Putamen (tissue), 1 donor: ENCODE measurements around the gene BTC.
"Not testable (repeated sequence)": the region's sequence is repeated elsewhere in the genome, so short reads cannot be mapped to it uniquely, and the experiment has no call there.

Experiments used
- DNase-seq: peaks from one replicate; pipeline ENCODE4 v3.0.0-alpha.2; 2016; ENCODE audit warnings: low spot score

The BTC gene

GRCh38 chr4:74757136-74757535 lies 37.2 kb downstream of the BTC start:
- no peak for DNase-seq

GRCh38 chr4:74755486-74755885 lies 38.8 kb downstream of the BTC start:
- no peak for DNase-seq

GRCh38 chr4:74754218-74754617 lies 40.1 kb downstream of the BTC start:
- DNase-seq = no peak

- DNase-seq = no peak
These were observed 41.5 kb downstream of the BTC start for GRCh38 chr4:74752798-74753197.

- DNase-seq = no peak
These were observed 42.5 kb downstream of the BTC start for GRCh38 chr4:74751856-74752255.

DNA sequence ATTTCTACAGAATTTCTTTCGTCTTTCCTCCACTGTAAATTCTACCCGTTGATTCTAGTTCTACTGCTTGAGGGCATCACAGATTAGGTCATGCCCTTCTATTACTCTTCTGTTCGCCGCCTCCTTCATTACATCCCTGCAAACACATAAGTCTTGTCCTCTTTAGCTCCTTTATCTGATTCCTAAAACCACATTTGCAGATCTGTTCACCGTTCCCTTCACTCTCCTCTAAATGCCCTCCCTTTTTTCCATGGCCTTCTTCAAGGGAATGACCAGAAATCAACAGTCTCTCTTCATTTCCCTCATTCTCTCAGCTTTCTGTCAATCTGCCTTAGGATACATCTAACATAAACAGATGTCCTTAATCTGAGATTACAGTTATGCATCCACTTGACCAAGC lies 43.1 kb downstream of the BTC start:
- no peak for DNase-seq

- DNase-seq = no peak
These were observed 52.1 kb downstream of the BTC start for GRCh38 chr4:74742185-74742584.

DNA sequence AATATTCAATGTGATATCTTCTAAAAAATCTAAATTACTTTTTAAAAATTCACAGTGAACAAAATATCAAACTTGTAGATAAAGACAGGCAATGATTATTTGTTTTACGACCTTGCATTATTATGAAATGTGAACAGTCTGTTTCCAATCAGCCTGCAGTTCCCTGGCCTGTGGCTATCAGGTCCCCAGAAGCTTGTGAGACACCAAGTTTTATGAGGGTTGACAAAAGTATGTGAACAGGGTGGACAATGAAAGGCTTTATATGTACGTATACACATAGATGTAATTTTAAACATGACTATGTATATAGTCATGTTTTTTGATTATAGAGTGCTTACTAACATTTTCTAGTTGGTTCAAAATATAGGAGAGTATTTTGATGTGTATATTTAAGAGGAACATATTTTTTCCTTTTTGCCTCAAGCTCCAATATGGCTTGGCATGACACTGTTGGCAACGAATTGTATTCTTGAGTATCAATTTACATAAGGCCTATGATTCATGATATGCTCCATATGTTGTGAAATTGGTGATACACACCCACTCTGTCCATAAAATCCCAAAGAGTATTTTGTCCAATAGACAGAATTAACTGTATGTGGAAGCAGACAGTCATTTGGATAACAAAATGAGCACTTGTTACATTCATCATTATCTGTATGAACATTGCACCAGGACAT lies 55.7 kb downstream of the BTC start:
- no peak for DNase-seq

DNA sequence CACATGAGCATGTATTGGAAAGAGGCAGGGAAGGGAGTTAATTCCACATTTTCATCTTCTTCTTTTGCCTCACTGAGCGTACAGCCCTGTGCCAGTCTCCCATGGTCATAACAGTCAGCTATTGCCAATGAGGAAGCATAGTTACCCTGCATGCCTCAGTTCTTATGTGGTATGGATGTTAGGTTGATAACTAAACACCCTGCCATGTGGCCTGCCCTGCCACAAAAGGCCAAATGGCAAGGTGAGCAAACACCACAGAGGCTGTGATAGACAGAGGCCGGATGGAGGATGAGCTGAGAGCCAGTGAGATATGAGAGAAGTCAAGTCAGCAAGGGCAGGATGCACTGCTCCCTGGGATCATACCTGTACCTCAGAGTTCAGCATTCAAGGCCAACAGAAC lies 59.3 kb downstream of the BTC start:
- DNase-seq = no peak

DNA sequence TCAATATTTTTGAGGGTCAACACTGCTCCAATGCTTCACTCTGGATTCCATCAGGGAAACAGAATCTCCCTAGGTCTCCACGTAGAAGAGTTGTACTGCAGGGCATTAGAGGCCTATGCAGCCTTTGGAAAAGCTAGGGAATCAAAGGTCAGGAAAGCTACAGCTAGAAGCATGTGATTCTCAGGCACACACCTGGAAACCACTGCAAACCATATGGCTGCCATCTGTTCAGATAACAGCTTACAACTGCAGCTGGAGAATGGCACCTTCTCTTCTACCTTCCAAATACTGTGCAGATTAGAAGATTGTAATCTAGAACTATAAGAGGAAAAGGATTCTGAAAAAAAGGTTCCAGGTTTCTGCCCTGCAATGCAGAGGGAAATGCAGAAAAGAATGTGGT lies 60.6 kb downstream of the BTC start:
- DNase-seq = no peak

DNA sequence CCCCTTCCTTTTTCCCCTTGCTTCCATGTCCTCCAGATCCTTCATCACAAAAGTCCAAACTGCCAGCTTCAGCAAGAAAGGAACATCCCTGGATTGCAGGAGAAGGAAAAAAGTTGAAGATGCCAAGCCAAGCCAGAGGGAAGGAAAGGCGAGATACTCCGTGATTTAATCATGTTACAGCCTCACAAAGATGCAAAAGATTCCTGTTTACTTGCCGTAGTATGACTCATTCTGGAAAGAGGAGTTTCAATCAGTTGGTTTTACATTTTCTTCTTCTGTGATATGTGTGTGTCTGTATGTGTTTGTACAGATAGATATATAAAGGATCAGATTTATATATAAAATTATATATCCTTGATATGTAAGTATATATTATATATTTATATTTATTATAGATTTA lies 69.3 kb downstream of the BTC start:
- no peak for DNase-seq

- no peak for DNase-seq
These were observed 77.9 kb downstream of the BTC start for GRCh38 chr4:74716436-74716765.

DNA sequence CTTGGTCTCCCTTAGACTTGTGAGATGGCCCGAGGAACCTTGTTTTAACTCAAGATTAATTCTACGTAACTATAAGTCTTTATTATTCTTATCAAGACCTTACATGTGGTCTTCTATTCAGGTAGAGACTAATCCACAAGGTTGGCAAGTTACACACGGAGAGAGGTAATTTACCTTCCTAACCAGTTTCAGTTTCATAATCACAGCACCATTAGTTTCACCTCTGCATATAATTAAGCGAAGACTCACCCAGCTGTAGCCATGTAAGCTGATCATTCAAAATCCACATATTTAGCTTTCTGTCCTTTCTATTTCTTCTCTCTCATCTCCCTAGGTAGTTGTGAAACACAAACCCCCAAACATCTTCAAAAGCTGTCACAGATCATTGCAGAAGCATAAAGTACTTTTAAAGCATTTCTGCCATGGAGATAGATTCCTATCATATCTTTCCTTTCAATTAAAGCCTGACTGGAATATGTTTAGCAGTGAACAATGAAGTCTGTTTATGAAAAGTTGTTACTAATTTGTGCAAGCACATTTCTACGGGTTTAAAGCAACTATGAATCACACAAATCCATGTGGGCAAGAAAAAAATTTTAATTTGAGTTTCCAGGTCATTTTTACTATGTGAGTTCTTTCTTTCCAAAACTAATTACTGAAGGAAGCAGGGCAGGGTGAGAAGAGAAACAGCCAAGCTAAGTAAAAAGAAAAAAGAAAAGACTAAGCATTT lies 78.5 kb downstream of the BTC start:
- DNase-seq = no peak

DNA sequence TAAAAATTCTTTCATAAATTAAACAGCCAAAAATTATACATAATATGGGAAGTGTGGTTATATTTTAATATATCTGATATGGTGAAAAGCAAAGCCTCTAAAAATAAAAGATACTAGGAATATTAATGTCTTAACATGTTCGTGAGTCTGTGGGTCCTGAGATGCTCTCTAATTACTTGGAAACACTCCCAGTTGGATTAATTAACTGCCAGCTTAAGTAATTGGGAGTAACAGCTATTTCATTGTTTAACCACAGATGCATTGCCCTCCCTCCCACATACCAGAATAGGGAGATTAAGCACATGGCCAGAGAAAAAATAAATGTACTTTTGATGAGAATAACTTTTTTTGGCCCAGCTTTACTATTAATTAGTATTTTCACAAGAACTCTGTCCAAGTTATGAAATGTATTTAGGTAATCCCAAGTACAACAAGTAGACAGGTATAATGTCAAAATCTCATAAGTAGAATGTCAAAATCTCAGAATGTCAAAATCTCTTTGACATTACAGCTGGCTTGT lies 79.7 kb downstream of the BTC start:
- no peak for DNase-seq

GRCh38 chr4:74708135-74708534 lies 86.2 kb downstream of the BTC start:
- not testable (repeated sequence) for DNase-seq
